Esophagus muscularis mucosa (tissue), 3 donors: ENCODE results near the gene ZNF618.

ENCODE experiments used
- CTCF ChIP-seq, 3 experiments: fragments of 200-600 bp in 2 of 3; fragments of 450-650 bp in 1 of 3; sonication (generic) in 2 of 3; IDR thresholded peaks; one replicate each; pipeline ENCODE4 v1.5.1; 2017 to 2019; ENCODE audit warnings: antibody characterized with exemption in 3 of 3, mild to moderate bottlenecking in 2 of 3, moderate library complexity in 1 of 3
- POLR2AphosphoS5 ChIP-seq, 2 donors: sonication (generic); formaldehyde crosslinking; IDR thresholded peaks; one replicate each; pipeline ENCODE4 v1.6.1; 2017; ENCODE audit warnings: antibody characterized with exemption in 2 of 2

- no peak for TF ChIP-seq CTCF (IDR thresholded peaks at IDR 0.05)
- no peak for TF ChIP-seq POLR2AphosphoS5 (IDR thresholded peaks at IDR 0.05)
These were observed 149.2 kb downstream of the ZNF618 start for GRCh38 chr9:114025196-114025753.
